GM12875 (cell line): ENCODE results near the gene IFIT2.
"Not testable (repeated sequence)": the region's sequence is repeated elsewhere in the genome, so short reads cannot be mapped to it uniquely, and the experiment has no call there.

Source experiments
- H3K4me3 ChIP-seq: one replicate; pipeline ENCODE4 v1.5.1; 2011; ENCODE audit warnings: low read depth, low read length, control low read depth
- TF ChIP-seq, protein P1 (sequence below): IDR thresholded peaks from 2 replicates; pipeline ENCODE4 v1.5.1; 2011; ENCODE audit warnings: low read depth, mild to moderate bottlenecking, control low read depth, inconsistent platforms, low read length, moderate library complexity, borderline replicate concordance; ENCODE audit not compliant: insufficient read depth

IFIT2 gene

DNA sequence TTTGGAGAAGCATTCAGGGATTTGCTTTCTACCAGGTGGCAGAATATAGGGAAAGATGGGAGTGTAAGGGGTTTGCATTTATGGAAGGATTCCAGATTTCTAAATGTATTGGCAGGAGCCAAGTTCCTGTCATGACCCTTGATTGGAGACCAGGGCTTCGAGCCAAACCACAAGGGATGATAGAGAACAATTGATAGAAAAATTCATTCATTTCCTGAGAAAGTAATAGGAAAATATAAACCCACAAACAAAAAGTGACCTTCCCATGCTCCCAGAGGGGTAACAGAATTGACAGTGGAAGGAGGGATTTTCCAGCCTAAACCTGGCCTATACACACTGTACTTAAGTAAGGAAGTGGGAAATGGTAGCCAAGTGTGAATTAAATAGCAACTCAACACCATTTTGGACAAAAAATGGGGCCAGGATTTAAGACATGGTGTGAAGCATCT, 22.4 kb upstream of the IFIT2 start:
- H3K4me3 ChIP-seq: no peak overlapping the region
- TF ChIP-seq, protein P1, sequence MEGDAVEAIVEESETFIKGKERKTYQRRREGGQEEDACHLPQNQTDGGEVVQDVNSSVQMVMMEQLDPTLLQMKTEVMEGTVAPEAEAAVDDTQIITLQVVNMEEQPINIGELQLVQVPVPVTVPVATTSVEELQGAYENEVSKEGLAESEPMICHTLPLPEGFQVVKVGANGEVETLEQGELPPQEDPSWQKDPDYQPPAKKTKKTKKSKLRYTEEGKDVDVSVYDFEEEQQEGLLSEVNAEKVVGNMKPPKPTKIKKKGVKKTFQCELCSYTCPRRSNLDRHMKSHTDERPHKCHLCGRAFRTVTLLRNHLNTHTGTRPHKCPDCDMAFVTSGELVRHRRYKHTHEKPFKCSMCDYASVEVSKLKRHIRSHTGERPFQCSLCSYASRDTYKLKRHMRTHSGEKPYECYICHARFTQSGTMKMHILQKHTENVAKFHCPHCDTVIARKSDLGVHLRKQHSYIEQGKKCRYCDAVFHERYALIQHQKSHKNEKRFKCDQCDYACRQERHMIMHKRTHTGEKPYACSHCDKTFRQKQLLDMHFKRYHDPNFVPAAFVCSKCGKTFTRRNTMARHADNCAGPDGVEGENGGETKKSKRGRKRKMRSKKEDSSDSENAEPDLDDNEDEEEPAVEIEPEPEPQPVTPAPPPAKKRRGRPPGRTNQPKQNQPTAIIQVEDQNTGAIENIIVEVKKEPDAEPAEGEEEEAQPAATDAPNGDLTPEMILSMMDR: no peak

DNA sequence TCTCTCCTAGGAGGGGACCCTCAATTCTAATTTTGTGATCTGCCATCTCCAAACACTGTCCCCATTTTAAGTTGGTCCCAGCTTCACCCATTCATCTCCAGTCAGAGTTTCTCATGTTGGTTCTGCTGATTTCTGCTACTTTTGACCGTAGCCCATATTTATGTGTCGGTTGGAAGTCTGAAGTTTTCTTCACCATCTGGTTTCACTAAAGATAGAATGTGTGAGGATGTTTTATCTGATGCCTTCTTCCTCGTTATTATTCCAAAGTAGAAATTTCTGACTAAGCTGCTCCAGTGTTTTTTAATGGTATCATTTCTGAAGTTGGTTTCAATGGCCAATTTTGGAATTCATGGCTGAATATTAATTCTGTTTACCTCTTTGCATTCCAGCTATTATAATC, 21.3 kb upstream of the IFIT2 start:
- H3K4me3 ChIP-seq: no peak overlapping the region
- TF ChIP-seq, protein P1: no peak

- TF ChIP-seq, protein P1: no peak
- no peak overlapping the region for H3K4me3 ChIP-seq
Observed at GRCh38 chr10:89281606-89282395, 20.0 kb upstream of the IFIT2 start.

DNA sequence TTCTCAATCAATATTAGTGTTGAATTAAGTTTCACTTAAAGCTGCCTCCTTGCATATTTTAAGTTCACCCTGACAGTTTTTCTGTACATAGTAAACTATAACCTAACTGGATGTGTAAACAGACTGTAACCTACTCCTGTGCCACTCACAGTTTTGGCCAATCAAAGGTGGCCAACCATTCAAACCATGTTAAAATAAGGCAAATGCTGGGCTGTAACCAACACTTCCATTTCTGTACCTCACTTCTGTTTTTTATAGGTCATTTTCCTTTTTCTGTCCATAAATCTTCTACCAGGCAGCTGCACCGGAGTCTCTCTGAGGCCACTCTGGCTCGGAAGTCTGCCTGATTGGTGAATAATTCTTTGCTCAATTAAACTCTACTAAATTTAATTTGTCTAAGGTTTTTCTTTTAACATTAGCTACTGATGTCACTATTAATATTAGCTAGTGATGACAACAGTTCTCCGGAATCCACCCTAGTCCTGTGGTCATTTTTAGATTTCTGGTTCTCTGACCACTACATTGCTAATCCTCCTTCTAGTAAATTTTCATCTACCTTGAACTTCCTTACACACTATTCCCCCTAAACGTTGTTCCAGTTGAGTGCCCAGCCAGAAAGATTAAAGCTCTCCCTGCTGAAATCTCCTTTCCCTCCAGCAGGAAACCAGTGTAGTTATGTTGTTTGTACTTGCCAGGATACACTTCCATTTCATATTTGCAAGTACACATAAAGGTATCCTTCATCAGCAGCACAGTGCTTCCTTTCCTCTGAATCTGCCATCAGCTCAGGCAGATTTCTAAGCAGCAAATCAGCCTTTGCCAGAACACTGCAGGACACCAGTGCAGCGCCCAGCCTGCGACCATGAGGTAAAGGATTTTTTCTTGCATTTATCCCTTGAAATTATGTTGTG, 18.6 kb upstream of the IFIT2 start:
- TF ChIP-seq, protein P1: no peak
- no peak overlapping the region for H3K4me3 ChIP-seq

- TF ChIP-seq, protein P1: no peak
- no peak overlapping the region for H3K4me3 ChIP-seq
Observed at GRCh38 chr10:89283936-89284475, 17.8 kb upstream of the IFIT2 start.

DNA sequence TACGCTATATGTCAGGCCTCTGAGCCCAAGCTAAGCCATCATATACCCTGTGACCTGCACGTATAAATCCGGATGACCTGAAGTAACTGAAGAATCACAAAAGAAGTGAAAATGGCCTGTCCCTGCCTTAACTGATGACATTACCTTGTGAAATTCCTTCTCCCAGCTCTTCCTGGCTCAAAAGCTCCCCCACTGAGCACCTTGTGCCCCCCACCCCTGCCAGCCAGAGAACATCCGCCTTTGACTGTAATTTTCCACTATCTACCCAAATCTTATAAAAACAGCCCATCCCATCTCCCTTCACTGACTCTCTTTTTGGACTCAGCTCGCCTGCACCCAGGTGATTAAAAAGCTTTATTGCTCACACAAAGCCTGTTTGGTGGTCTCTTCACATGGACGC, 17.1 kb upstream of the IFIT2 start:
- not testable (repeated sequence) for H3K4me3 ChIP-seq

DNA sequence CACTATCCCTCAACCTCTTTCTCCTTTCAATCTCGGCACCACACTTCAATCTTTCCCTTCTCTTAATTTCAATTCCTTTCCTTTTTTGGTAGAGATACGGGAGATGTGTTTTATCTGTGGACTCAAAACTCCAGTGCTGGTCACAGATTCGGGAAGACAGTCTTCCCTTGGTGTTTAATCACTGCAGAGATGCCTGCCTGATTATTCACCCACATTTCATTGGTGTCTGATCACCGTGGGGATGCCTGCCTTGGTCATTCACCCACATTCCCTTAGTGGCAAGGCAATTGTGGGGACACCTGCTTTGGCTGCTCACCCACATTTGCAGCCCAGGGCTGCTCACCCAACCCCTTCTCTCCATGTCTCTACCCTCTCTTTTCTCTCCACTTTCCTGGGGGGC, 16.5 kb upstream of the IFIT2 start:
- H3K4me3 ChIP-seq: not testable (repeated sequence)

GRCh38 chr10:89294721-89295239, 7.1 kb upstream of the IFIT2 start:
- TF ChIP-seq, protein P1: no peak
- H3K4me3 ChIP-seq: no peak overlapping the region
